ENCODE results near the gene CSAD. TPM values are rescaled to one million over a fixed set of nuclear protein-coding genes. Genes with fewer than 3 reads are reported as not detected.

Gene CSAD
- total and polyA plus RNA-seq, 2 donors (not counting 1 experiment from before 2014, with no cell fraction given), result 57.0 to 64.6 TPM

DNA sequence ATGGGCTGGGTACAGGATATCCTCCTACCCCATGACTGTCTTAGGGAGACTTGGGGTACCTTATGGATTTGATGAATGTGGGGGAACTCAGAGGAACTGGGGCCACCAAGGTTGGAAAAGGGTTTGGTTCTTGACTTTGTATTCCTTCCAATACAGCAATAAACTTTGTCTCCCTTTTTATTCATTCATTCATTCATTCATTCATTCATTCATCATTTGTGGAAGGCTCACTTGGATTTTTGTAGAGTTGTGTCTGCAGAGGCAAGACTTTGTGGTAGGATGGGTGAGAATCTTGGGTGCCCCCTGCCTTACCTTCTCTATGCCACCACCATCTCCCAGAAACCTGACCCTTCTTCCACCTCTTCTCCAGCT, 56.4 kb downstream of the CSAD start:
- no peaks in the 10 kb centered on the region for H3K9me3 ChIP-seq (ENCODE audit: control extremely low read depth in 1 of 3, control insufficient read depth in 2 of 3, insufficient read depth in 1 of 3, low read length in 2 of 3)
- ATAC-seq (ENCODE audit: low read depth) (no peak), DNase-seq (no peak)
- H2AFZ ChIP-seq (ENCODE audit: insufficient read depth, low read depth, low read length, poor library complexity, severe bottlenecking), result no peak overlapping the region
- no peak overlapping the region for H3K27ac ChIP-seq (ENCODE audit: low read length in 2 of 2)
- peaks cover 0 to 10% (median 0%) of the 10 kb centered on the region in 4 experiments for H3K27me3 ChIP-seq (replicated peaks in 1 of 4; ENCODE audit: control extremely low read depth in 1 of 4, control insufficient read depth in 3 of 4, insufficient read depth in 4 of 4, low read length in 3 of 4)
- intact Hi-C loops (cut with micrococcal nuclease), result no loop called here
- H4K20me1 ChIP-seq (ENCODE audit: control insufficient read depth, insufficient read depth, low read length, poor library complexity, severe bottlenecking), result no peaks in the 10 kb centered on the region
- Mint-ChIP-seq H3K4me1 (no peaks in the 10 kb centered on the region), H3K9me3 (ENCODE audit: insufficient read depth) (no peaks in the 10 kb centered on the region), H3K27me3 (peaks cover 20% of the 10 kb centered on the region), H3K27ac (no peak overlapping the region), H3K4me3 (no peak overlapping the region)
- ChIA-PET POLR2A (no interaction called here), CTCF (interaction anchor here (1.0 kb wide), 1 partner anchor 58 kb away, joined by 3 read pairs; no protein-coding TSS in a partner anchor)
- H3K4me1 ChIP-seq (ENCODE audit: control insufficient read depth in 2 of 2, insufficient read depth in 2 of 2, low read length in 2 of 2), result no peaks in the 10 kb centered on the region
- H3K79me2 ChIP-seq (ENCODE audit: control insufficient read depth, insufficient read depth, low read length), result no peaks in the 10 kb centered on the region
- no peaks in the 10 kb centered on the region for H3K36me3 ChIP-seq (replicated peaks in 1 of 2; ENCODE audit: control extremely low read depth in 1 of 2, control insufficient read depth in 1 of 2, extremely low read depth in 1 of 2, insufficient read depth in 2 of 2, low read length in 1 of 2)
- H3K4me2 ChIP-seq (replicated peaks; ENCODE audit: low read depth, low read length, poor library complexity, severe bottlenecking), result no peak overlapping the region
- TF ChIP-seq EZH2 (IDR thresholded peaks at IDR 0.05; ENCODE audit: borderline replicate concordance, insufficient read depth, low read depth, low read length, poor library complexity, severe bottlenecking) (no peak), CTCF (IDR thresholded peaks at IDR 0.05) (no peak)
- no peak overlapping the region for H3K9ac ChIP-seq (ENCODE audit: low read length)
- no peak overlapping the region for H3K4me3 ChIP-seq (ENCODE audit: control extremely low read depth in 1 of 5, extremely low read depth in 1 of 5, insufficient read depth in 1 of 5, low read depth in 2 of 5, low read length in 4 of 5)

DNA sequence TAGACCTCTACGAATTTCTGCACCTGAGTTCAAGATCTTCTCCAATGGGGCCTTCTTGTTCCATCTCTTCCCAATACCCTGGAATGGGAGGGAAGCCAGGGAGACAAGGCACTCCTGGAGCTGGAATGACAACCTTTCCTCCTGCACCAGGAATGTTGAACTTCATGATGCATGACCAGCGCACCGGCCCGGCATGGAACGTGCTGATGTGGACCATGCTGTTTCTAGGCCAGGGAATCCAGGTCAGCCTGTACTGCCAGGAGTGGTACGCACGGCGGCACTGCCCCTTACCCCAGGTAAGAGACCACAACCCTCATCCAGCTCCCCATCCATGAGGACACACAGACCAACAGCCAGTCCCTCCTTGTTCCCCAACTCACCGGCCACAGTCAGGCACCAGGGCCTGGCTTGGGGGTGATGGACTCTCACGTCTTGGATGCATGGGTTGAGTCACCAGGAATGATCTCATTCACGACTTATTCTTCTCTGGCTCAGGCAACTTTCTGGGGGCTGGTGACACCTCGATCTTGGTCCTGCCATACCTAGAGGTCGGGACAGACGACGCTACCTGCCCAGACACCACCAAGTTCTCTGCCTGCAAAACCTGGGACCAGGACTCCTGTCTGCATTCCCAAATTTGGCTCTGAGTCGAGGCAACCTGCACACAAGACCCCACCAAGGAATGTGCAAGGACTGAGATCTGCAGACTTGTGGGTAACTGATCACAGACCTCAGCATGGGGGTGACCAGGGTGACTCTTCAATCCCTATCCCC, 57.0 kb downstream of the CSAD start:
- Histone ChIP-seq H3K79me2 (ENCODE audit: control insufficient read depth, insufficient read depth, low read length) (no peaks in the 10 kb centered on the region), H3K4me1 (ENCODE audit: control insufficient read depth in 2 of 2, insufficient read depth in 2 of 2, low read length in 2 of 2) (no peaks in the 10 kb centered on the region), H2AFZ (ENCODE audit: insufficient read depth, low read depth, low read length, poor library complexity, severe bottlenecking) (no peak overlapping the region), H3K9ac (ENCODE audit: low read length) (no peak overlapping the region), H3K4me2 (replicated peaks; ENCODE audit: low read depth, low read length, poor library complexity, severe bottlenecking) (no peak overlapping the region), H3K27me3 (replicated peaks in 1 of 4; ENCODE audit: control extremely low read depth in 1 of 4, control insufficient read depth in 3 of 4, insufficient read depth in 4 of 4, low read length in 3 of 4) (peaks cover 0 to 6% (median 0%) of the 10 kb centered on the region in 4 experiments), H3K36me3 (replicated peaks in 1 of 2; ENCODE audit: control extremely low read depth in 1 of 2, control insufficient read depth in 1 of 2, extremely low read depth in 1 of 2, insufficient read depth in 2 of 2, low read length in 1 of 2) (no peaks in the 10 kb centered on the region), H4K20me1 (ENCODE audit: control insufficient read depth, insufficient read depth, low read length, poor library complexity, severe bottlenecking) (no peaks in the 10 kb centered on the region), H3K27ac (ENCODE audit: low read length in 2 of 2) (no peak overlapping the region), H3K4me3 (ENCODE audit: control extremely low read depth in 1 of 5, extremely low read depth in 1 of 5, insufficient read depth in 1 of 5, low read depth in 2 of 5, low read length in 4 of 5) (no peak overlapping the region), H3K9me3 (ENCODE audit: control extremely low read depth in 1 of 3, control insufficient read depth in 2 of 3, insufficient read depth in 1 of 3, low read length in 2 of 3) (no peaks in the 10 kb centered on the region)
- H3K27ac Mint-ChIP-seq, result no peak overlapping the region
- no peak for TF ChIP-seq EZH2 (IDR thresholded peaks at IDR 0.05; ENCODE audit: borderline replicate concordance, insufficient read depth, low read depth, low read length, poor library complexity, severe bottlenecking)
- no peak for TF ChIP-seq CTCF (IDR thresholded peaks at IDR 0.05)
- H3K4me1 Mint-ChIP-seq, result no peaks in the 10 kb centered on the region
- CTCF ChIA-PET, result no interaction called here
- no peak overlapping the region for H3K4me3 Mint-ChIP-seq
- DNase-seq, result no peak
- WGBS (ENCODE audit: insufficient coverage), result 94% methylated on average over 16 of the region's 16 CpGs
- intact Hi-C loops (cut with micrococcal nuclease), result no loop called here
- ATAC-seq (ENCODE audit: low read depth), result no peak
- no peaks in the 10 kb centered on the region for H3K9me3 Mint-ChIP-seq (ENCODE audit: insufficient read depth)
- POLR2A ChIA-PET, result no interaction called here
- H3K27me3 Mint-ChIP-seq, result peaks cover 16% of the 10 kb centered on the region
